ENCODE data around the gene LPIN1. TPM values are rescaled to one million over a fixed set of nuclear protein-coding genes. Genes with fewer than 3 reads are reported as not detected.
A peak's percentile ranks its signal among the peaks of the same experiment; 100 is the strongest.

LPIN1 gene
- total and polyA plus RNA-seq, 2 donors (not counting 1 experiment from before 2014, with no cell fraction given) = 36.3 to 99.1 TPM

DNA sequence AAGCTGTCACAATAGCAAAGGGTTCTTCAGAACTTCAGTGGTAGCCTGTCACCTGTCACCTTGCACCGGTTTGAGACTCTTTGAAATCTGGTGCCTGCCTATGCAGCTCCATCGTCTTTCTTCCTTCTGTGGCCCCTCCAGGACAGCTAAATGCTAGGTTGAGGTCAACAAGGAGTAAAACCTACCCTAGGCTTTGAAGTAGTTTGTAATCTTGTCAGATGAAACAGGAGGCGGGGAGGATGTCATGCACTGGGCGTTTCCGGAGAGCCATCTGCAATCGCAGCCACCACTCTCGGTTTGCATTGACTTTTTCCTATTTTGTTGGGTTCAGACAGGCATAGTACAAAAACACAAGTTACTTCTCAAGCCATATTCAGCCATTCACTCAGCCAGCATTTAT is 116.7 kb downstream of the LPIN1 start:
- Histone ChIP-seq H3K27me3 (replicated peaks in 1 of 4; ENCODE audit: control extremely low read depth in 1 of 4, control insufficient read depth in 3 of 4, insufficient read depth in 4 of 4, low read length in 3 of 4) (no peaks in the 10 kb centered on the region), H3K79me2 (ENCODE audit: control insufficient read depth, insufficient read depth, low read length) (no peaks in the 10 kb centered on the region), H2AFZ (ENCODE audit: insufficient read depth, low read depth, low read length, poor library complexity, severe bottlenecking) (peak overlapping the region; percentile 53), H3K4me3 (ENCODE audit: control extremely low read depth in 1 of 5, extremely low read depth in 1 of 5, insufficient read depth in 1 of 5, low read depth in 2 of 5, low read length in 4 of 5) (peak overlapping the region in 3 of 5 experiments; percentile 5 to 29 (median 26)), H3K9ac (ENCODE audit: low read length) (peak overlapping the region; percentile 25), H4K20me1 (ENCODE audit: control insufficient read depth, insufficient read depth, low read length, poor library complexity, severe bottlenecking) (no peaks in the 10 kb centered on the region), H3K9me3 (ENCODE audit: control extremely low read depth in 1 of 3, control insufficient read depth in 2 of 3, insufficient read depth in 1 of 3, low read length in 2 of 3) (peaks cover 0 to 28% (median 5%) of the 10 kb centered on the region in 3 donors), H3K27ac (ENCODE audit: low read length in 2 of 2) (no peak overlapping the region), H3K36me3 (replicated peaks in 1 of 2; ENCODE audit: control extremely low read depth in 1 of 2, control insufficient read depth in 1 of 2, extremely low read depth in 1 of 2, insufficient read depth in 2 of 2, low read length in 1 of 2) (no peaks in the 10 kb centered on the region), H3K4me2 (replicated peaks; ENCODE audit: low read depth, low read length, poor library complexity, severe bottlenecking) (peak overlapping the region; percentile 68), H3K4me1 (ENCODE audit: control insufficient read depth in 2 of 2, insufficient read depth in 2 of 2, low read length in 2 of 2) (peaks cover 70 to 85% of the 10 kb centered on the region in 2 donors)
- no peaks in the 10 kb centered on the region for H3K9me3 Mint-ChIP-seq (ENCODE audit: insufficient read depth)
- H3K4me1 Mint-ChIP-seq = peaks cover 89% of the 10 kb centered on the region
- WGBS (ENCODE audit: insufficient coverage) = 16% methylated on average over 4 of the region's 7 CpGs
- no peak for DNase-seq
- no peaks in the 10 kb centered on the region for H3K27me3 Mint-ChIP-seq
- TF ChIP-seq EZH2 (IDR thresholded peaks at IDR 0.05; ENCODE audit: borderline replicate concordance, insufficient read depth, low read depth, low read length, poor library complexity, severe bottlenecking) = no peak
- TF ChIP-seq, protein P1, sequence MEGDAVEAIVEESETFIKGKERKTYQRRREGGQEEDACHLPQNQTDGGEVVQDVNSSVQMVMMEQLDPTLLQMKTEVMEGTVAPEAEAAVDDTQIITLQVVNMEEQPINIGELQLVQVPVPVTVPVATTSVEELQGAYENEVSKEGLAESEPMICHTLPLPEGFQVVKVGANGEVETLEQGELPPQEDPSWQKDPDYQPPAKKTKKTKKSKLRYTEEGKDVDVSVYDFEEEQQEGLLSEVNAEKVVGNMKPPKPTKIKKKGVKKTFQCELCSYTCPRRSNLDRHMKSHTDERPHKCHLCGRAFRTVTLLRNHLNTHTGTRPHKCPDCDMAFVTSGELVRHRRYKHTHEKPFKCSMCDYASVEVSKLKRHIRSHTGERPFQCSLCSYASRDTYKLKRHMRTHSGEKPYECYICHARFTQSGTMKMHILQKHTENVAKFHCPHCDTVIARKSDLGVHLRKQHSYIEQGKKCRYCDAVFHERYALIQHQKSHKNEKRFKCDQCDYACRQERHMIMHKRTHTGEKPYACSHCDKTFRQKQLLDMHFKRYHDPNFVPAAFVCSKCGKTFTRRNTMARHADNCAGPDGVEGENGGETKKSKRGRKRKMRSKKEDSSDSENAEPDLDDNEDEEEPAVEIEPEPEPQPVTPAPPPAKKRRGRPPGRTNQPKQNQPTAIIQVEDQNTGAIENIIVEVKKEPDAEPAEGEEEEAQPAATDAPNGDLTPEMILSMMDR (IDR thresholded peaks at IDR 0.05) = no peak
- ATAC-seq (ENCODE audit: low read depth) = no peak
- peak overlapping the region; percentile 73 for H3K4me3 Mint-ChIP-seq
- ChIA-PET CTCF (interaction anchor here (0.7 to 5.8 kb wide), 14 partner anchors 8 to 1144 kb away, joined by 3 to 56 read pairs (median 4); partner anchors contain the start of gene TRIB2), POLR2A (interaction anchor here (0.7 kb wide), 2 partner anchors 173 to 851 kb away, joined by 6 to 7 read pairs; no protein-coding TSS in a partner anchor)
- intact Hi-C loops (cut with micrococcal nuclease) = loop anchor here (1.0 to 10.0 kb wide), 8 partner anchors 34 to 1144 kb away; partner anchors contain the start of gene TRIB2
- peak overlapping the region; percentile 11 for H3K27ac Mint-ChIP-seq

Data from B cell (primary cell).